Measurements from ENCODE around the gene NOP14.

NOP14 gene

DNA sequence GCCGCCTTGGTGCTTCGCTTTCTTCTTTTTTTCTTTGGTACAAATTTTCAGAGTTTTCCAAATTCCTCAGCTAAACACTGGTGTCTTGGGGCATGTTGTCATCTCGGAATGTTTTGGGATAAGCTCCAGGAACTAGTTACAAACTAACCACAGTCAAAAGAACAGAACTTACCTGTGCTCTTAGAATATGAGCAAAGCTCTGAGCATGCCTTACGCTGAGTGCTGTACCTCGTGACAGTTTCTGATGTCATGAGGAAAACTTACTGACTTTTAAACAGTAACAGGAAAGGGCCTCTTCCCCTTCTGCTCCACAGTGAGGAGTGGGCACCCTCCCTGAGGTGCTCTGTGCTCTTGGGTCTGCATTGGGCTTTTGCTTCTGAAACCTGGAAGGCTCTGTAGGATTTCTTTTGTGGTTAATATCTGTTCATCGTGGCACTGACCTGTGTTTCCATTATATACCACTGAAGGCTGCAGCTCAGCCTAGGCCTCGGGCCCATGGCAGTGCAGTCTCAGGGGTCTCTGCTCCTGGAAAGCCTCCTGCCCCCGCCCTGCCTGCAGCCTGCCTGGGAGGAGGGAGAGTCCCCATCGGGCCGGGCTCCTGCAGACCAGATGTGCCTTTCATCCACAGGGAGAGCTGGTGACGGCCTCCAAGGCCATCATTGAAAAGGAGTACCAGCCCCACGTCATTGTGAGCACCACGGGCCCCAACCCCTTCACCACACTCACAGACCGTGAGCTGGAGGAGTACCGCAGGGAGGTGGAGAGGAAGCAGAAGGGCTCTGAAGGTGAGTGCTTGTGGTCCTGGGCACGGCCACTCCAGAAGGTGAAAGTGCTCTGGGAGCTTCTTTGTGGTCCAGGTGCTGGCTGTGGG, 48.7 kb downstream of the NOP14 start:
- DNase-seq (ENCODE audit: low spot score) = no peak

DNA sequence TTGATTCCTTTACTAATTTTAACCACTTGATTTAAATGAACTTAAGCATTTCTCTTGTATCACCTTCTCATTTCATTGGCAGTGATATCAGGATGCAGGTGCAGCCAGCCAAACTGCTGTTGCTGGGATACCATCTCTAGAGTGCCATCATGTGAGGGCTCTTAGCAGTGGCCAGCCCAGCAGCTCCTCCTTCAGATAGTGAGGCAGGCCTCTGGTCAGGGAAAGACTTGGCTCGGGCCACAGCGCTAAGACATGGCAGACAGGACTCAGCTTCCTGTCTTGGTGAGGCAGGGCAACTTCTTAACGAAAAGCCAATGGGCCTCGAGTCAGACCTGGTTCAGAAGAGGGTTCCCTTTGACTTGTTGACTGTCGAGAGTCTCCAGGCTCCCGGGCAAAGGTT, 50.0 kb downstream of the NOP14 start:
- no peak for DNase-seq (ENCODE audit: low spot score)

DNA sequence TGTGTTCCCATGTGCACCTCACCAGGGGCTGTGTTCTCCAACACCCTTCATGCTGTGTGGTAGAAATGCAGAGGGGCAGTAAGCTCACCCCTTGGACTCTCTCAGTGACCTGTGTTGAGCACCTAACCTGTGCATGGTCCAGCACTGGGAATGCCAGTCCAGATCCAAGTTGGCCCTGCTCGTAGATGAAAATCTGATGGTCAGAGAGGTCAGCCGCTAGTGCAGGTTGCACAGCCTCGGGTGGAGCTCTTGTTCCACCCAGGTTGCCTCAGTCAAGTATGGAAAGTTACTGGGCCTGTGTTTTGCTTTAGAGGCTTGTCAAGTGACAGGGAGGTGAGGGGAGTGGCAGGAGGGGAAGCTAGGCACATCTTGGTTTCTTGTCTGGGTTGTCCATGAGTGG, 51.3 kb downstream of the NOP14 start:
- DNase-seq (ENCODE audit: low spot score) = no peak

DNA sequence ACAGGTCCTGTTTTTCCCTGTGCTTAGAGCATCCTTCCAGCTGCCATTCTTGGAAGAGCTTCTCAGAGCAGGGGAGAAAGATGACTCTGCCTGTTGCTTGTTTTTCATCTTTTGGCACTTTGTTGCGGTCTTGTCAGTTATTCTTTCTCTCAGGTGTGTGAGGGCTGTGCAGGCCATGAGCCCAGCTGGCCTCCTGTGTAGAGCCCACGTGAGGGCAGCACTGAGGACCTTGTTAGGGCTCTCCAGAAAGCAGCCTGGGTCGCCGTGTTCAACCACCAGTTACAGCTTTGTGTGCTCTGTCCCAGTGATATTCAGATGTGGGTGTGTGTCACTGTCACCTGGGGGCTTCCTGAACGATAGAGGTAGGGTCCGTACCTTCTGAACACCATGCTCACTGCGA, 52.8 kb downstream of the NOP14 start:
- DNase-seq (ENCODE audit: low spot score) = peak; percentile 29

DNA sequence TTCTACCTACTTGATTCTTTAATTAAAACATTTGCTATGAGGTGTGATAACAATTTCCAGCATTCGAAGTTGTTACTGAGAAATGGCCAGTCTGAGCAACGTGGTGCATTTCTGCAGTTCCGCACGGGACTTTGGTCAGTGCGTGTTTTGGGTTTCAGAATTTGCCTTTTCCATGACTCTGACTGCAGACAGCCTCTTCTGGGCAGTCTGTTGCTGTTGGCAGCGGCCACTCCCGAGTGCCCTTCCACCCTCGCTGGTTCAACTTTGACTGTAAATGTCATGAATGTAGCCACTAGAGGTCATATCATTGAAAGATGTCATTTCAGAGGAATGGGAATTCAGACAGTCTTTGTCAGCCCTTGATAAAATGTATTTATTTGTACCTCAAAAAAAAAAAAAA, 53.6 kb downstream of the NOP14 start:
- DNase-seq (ENCODE audit: low spot score) = no peak

DNA sequence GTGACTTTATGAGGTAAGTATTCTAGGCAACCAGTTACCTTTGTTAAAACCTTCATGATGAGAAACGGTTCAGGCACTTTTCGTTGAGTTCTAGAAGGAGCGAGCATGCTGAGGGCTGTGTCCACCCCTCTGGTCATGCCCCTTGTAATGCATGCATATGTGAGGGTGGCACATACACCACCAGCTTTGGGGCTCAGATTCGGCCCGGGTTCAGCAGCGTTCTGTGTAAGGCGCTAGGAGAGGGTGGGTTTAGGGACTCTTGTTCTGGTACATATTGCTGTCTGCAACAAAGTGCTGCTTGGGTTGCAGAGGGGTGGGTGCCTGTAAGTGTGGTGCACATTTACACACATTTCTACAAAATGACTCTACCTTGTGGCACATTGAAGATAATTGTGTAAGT, 54.5 kb downstream of the NOP14 start:
- no peak for DNase-seq (ENCODE audit: low spot score)

DNA sequence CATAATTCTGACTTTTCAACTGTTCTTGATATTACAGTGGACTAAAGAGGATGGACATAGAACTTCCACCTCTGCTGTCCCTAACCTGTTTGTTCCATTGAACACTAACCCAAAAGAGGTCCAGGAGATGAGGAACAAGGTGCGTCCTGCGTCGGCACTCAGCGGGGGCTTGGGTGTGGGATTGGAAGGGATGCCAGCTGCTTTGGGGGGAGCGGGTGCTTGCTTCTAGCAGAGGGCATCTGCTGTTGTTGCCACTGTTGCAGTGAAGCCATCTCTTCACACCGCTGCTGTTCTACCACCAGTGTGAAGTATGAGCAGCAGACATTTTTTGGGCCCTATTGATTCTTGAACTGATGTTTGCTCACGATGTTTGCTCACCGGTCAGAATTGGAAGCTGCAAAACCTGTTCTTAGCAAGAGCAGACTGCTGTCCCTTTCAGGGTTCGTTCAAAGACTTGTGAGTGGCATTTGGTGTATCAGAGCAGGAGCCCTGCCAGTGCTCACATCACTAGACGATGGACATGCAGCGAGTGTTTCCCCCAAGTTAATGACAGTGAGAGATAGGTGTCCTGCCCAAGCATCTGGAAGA, 55.4 kb downstream of the NOP14 start:
- DNase-seq (ENCODE audit: low spot score) = no peak

DNA sequence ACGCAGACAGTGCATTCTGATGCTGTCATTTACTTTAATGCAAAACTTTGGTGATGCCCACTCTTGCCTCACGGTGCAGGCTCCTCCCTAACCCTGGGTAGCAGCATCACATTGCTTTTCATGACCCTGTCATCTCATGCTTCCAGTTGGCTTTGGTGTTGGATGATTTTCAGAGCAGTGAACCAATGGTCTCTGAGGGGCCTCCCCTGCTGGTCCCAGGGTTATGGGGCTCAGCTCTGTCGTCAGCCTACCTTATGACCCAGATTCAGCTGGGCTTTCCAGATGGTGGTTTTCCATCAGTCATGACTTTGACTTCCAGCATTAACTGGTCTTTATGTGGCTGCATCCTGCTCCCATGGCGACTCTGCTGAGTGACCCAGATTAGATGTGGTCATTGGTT, 56.0 kb downstream of the NOP14 start:
- DNase-seq (ENCODE audit: low spot score) = no peak

DNA sequence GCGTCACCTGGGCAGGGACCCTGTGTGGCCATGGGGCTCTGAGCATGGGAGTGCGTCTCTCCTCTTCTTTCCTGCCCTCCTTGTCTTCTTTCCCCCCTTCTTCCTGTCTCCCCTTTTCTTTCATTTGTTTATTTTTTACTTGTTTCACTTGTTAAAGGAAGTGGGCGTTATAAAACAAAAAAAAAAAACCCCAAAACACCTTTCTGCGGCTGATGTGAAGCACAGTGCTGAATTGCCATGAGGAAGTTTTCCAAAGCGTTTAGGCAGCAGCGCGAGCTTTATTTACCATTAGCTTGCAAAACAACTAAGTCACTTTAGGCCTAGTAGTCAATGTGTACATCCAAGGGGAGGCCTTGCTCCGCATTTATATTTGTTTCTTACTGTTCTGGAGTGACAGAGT, 57.0 kb downstream of the NOP14 start:
- DNase-seq (ENCODE audit: low spot score) = no peak

DNA sequence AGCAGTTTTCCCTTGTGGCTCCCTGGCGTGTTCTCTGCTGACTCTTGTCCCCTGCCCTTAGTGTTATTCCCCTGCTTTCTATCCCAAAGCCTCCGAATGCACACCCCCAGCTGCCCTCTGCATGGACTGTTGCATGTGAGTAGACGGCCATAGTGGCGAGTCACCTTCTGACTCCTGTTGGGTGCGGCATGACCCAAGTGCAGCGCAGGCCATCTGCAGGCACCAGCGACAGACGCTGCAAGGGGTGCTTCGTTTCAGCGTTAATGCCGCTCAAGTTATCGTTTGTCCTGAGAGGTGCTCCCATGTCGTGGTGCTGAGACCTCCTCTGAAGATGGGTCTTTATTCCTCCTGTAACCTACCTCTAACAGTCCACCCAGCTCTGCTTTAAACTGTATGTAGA, 57.7 kb downstream of the NOP14 start:
- DNase-seq (ENCODE audit: low spot score) = no peak

DNA sequence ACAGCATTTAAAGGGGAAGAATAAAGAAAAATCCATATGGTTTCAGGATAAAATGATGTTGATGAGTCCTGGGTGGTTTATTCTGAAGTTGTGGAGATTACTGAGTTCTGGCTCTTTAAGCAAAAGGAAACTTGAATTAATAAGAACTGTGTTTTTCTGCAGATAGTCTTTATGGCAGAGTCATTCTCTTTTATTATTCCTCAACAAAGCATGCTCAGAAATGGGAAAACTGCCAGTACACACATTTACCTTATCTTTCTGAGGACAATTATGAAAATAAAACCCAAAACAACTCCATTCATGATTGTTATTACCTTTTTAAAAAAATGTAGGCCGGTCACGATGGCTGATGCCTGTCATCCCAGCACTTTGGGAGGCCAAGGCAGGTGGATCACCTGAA, 61.1 kb downstream of the NOP14 start:
- no peak for DNase-seq (ENCODE audit: low spot score)

DNA sequence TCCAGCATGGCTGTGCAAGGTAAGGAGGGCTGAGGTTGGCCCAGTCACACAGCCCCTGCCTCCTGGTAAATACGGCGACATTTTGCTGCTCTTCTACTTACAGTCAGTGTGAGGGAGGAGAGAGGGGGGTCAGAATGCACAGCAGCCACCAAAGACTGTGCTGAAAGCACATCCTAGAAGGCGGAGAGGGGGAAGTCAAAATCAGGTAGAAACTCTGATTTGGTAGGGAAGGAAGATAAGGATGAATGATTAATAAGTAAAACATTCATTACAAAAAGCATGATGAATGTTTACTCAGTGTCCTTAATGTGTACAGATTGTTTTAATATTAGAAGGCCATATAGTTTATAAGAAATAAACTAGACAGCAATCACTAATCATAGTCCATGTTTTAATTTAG, 62.0 kb downstream of the NOP14 start:
- no peak for DNase-seq (ENCODE audit: low spot score)

DNA sequence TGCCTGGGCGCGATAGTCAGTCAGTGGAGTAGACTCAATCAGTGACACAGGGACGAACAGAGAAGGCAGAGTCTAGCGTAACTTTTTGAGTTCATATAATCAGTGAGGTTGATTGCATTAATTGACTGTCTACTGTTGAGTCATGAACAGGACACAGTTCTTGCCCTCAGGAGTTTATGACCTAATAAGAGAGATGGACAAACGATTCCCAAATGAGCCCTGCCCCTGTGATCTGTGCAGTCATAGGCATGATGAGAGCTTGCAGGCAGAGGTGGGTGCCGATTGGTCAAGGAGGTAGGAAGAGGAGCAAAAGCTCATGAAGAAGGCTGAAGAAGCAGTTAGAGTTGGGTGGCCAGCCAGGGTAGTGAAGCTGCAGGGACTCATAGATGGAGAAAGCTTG, 62.5 kb downstream of the NOP14 start:
- DNase-seq (ENCODE audit: low spot score) = no peak

DNA sequence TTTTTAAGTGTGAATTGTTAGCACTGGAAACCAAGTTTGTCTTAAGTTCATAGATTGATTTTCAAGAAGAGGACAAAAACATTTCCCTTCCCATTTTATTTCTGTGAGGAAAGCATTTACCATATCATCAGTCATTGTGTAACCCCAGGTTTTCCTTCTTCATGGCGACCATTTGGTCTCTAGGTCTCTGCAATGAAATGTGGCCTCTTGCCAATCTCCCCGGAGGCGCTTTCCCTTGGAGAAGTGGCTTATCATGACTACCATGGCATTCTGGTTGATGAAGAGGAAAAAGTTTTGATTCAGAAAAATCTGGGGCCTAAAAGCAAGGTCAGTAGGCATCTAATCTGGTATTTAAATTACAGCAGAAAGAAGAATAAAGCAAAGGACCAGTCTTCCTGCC, 65.2 kb downstream of the NOP14 start:
- no peak for DNase-seq (ENCODE audit: low spot score)

DNA sequence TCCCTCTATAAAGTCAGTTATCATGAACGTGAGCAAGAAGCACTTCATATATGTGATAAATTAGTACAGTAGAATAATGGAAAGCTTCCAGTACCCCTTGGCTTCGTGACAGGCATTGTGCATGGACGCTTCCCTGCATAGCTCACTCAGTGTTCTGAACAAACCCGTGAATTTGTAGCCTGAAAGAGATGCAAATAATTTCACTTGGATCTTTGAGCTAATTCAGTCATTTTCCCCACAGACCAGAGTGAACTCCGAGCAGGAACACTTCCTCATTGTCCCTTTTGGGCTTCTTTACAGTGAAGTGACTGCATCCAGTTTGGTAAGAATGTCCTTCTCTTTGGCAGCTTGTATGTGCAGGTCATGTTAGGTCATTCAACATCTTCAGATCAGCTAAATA, 69.4 kb downstream of the NOP14 start:
- peak; percentile 32 for DNase-seq (ENCODE audit: low spot score)

DNA sequence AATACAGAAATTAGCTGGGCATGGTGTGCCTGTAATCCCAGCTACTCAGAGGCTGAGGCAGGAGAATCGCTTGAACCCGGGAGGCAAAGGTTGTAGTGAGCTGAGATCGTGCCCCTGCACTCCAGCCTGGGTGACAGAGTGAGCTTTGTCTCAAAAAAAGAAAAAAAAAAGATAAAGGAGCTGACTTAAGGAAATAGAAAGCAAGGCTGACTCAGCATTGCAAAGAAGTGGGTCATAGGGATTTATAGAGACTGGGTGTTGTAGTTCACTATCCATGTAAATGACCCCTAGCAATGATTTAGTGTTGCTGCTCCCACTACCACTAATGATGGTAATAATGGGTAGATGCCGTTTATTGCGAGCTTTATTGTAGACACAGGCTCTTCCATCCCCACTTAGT, 71.9 kb downstream of the NOP14 start:
- DNase-seq (ENCODE audit: low spot score) = no peak

DNA sequence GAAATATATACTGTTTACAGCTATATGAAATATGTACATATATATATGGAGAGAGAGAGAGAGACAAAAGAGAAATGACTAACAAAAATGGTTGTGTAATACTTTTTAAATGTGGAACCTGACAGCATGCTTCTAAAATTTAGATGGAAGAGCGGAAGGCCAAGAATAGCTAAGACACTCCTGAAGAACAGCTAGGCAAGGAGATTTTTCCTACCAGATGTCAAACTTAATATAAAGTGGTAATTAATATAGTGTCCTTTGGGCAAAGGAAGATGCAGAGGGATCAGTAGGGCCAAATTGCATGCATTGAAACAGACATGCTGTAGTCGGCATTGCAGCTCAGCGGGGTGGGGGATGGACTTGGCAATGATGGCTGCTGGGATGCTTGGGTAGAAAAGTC, 74.3 kb downstream of the NOP14 start:
- DNase-seq (ENCODE audit: low spot score) = no peak
